Measurements from ENCODE around the gene CGAS.
"Not testable (repeated sequence)": the region's sequence is repeated elsewhere in the genome, so short reads cannot be mapped to it uniquely, and the experiment has no call there.

DNA sequence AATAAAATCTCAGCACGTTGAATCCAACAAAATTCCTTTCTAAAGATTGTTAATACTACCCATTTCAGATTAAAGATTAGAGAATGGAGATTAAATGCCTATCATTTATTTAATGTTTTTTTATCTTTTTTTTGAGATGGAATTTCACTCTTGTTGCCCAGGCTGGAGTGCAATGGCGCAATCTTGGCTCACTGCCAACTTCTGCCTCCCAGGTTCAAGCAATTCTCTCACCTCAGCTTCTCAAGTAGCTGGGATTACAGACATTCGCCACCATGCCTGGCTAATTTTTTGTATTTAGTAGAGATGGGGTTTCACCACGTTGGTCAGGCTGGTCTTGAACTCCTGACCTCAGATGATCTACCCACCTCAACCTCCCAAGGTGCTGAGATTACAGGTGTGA, 59.9 kb downstream of the CGAS start:
- TF ChIP-seq JUN (CRISPR knock-in tag; IDR thresholded peaks at IDR 0.05); ZFP36L2 (CRISPR knock-in tag; IDR thresholded peaks at IDR 0.05); SNAPC2 (CRISPR knock-in tag; IDR thresholded peaks at IDR 0.05); HMG20B (CRISPR knock-in tag; conservative IDR thresholded peaks at IDR 0.05); ATF3 (CRISPR knock-in tag; IDR thresholded peaks at IDR 0.05); CTCF (CRISPR knock-in tag; IDR thresholded peaks at IDR 0.05); HDAC2 (CRISPR knock-in tag; IDR thresholded peaks at IDR 0.05): not testable (repeated sequence)
- TF ChIP-seq, protein P1, sequence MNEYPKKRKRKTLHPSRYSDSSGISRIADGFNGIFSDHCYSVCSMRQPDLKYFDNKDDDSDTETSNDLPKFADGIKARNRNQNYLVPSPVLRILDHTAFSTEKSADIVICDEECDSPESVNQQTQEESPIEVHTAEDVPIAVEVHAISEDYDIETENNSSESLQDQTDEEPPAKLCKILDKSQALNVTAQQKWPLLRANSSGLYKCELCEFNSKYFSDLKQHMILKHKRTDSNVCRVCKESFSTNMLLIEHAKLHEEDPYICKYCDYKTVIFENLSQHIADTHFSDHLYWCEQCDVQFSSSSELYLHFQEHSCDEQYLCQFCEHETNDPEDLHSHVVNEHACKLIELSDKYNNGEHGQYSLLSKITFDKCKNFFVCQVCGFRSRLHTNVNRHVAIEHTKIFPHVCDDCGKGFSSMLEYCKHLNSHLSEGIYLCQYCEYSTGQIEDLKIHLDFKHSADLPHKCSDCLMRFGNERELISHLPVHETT (CRISPR knock-in tag; conservative IDR thresholded peaks at IDR 0.05), result not testable (repeated sequence)
- TF ChIP-seq, protein P2, sequence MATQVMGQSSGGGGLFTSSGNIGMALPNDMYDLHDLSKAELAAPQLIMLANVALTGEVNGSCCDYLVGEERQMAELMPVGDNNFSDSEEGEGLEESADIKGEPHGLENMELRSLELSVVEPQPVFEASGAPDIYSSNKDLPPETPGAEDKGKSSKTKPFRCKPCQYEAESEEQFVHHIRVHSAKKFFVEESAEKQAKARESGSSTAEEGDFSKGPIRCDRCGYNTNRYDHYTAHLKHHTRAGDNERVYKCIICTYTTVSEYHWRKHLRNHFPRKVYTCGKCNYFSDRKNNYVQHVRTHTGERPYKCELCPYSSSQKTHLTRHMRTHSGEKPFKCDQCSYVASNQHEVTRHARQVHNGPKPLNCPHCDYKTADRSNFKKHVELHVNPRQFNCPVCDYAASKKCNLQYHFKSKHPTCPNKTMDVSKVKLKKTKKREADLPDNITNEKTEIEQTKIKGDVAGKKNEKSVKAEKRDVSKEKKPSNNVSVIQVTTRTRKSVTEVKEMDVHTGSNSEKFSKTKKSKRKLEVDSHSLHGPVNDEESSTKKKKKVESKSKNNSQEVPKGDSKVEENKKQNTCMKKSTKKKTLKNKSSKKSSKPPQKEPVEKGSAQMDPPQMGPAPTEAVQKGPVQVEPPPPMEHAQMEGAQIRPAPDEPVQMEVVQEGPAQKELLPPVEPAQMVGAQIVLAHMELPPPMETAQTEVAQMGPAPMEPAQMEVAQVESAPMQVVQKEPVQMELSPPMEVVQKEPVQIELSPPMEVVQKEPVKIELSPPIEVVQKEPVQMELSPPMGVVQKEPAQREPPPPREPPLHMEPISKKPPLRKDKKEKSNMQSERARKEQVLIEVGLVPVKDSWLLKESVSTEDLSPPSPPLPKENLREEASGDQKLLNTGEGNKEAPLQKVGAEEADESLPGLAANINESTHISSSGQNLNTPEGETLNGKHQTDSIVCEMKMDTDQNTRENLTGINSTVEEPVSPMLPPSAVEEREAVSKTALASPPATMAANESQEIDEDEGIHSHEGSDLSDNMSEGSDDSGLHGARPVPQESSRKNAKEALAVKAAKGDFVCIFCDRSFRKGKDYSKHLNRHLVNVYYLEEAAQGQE (IDR thresholded peaks at IDR 0.05; ENCODE audit: borderline replicate concordance in 1 of 2, low read depth in 1 of 2, low read length in 2 of 2), result not testable (repeated sequence)
